Endodermal cell (in vitro differentiated cells): Measurements from ENCODE around the gene EIPR1. TPM values are rescaled to one million over a fixed set of nuclear protein-coding genes. Genes with fewer than 3 reads are reported as not detected.

ENCODE experiments used
- DNase-seq: peaks from one replicate; pipeline ENCODE4 v3.0.0-alpha.2; 2017
- H3K27ac ChIP-seq: 2 replicates; pipeline ENCODE4 v1.5.1; 2013; ENCODE audit warnings: mild to moderate bottlenecking, low read depth, low read length, moderate library complexity
- H3K27me3 ChIP-seq: 2 replicates; pipeline ENCODE4 v1.6.1; 2013; ENCODE audit warnings: mild to moderate bottlenecking, low read length, moderate library complexity; ENCODE audit not compliant: insufficient read depth, control insufficient read depth, poor library complexity, severe bottlenecking
- H3K36me3 ChIP-seq: 2 replicates; pipeline ENCODE4 v1.7.0; 2013; ENCODE audit warnings: mild to moderate bottlenecking, low read length, moderate library complexity; ENCODE audit not compliant: control insufficient read depth, insufficient read depth
- H3K4me1 ChIP-seq: one replicate; pipeline ENCODE4 v1.7.0; 2013; ENCODE audit warnings: low read length; ENCODE audit not compliant: control insufficient read depth, insufficient read depth
- H3K4me3 ChIP-seq: 2 replicates; pipeline ENCODE4 v1.5.1; 2013; ENCODE audit warnings: mild to moderate bottlenecking, low read length, moderate library complexity
- H3K9ac ChIP-seq: 2 replicates; pipeline ENCODE4 v1.6.1; 2013; ENCODE audit warnings: mild to moderate bottlenecking, low read length, moderate library complexity; ENCODE audit not compliant: poor library complexity, severe bottlenecking; ENCODE audit errors: extremely low read depth
- H3K9me3 ChIP-seq: 2 replicates; pipeline ENCODE4 v1.6.1; 2013; ENCODE audit warnings: mild to moderate bottlenecking, low read length, moderate library complexity; ENCODE audit not compliant: control insufficient read depth
- H3K27ac Mint-ChIP-seq: 2 replicates; pipeline ENCODE4 v1.8.0; 2020; ENCODE audit warnings: mixed read lengths
- H3K27me3 Mint-ChIP-seq: 2 replicates; pipeline ENCODE4 v1.8.0; 2021; ENCODE audit warnings: mild to moderate bottlenecking, mixed read lengths; ENCODE audit not compliant: insufficient read depth
- H3K36me3 Mint-ChIP-seq: 2 replicates; pipeline ENCODE4 v1.8.0; 2020; ENCODE audit warnings: low read depth, mixed read lengths
- H3K4me1 Mint-ChIP-seq: 2 replicates; pipeline ENCODE4 v1.8.0; 2020; ENCODE audit warnings: mixed read lengths
- H3K4me3 Mint-ChIP-seq: 2 replicates; pipeline ENCODE4 v1.8.0; 2020; ENCODE audit warnings: mild to moderate bottlenecking, moderate library complexity, mixed read lengths
- H3K9me3 Mint-ChIP-seq: 2 replicates; pipeline ENCODE4 v1.8.0; 2020; ENCODE audit warnings: mild to moderate bottlenecking, mixed read lengths
- WGBS, 2 experiments: methylation state at CpG; one replicate each; pipeline versions ENCODE4 v1.1.5 to v1.1.7; 2013; ENCODE audit warnings: missing lambda C conversion rate in 2 of 2, mixed read lengths in 1 of 2; ENCODE audit not compliant: insufficient coverage in 1 of 2, insufficient read length in 1 of 2; 5-methylcytosine and 5-hydroxymethylcytosine counted together
- total RNA-seq, 2 donors: library from RNA; stranded (reverse); fragmentation: NEBNext Ultra II Directional in 1 of 2; extraction: Animal tissue kit (Norgen Biotek cat#: 25700) in 1 of 2; gene quantifications; 2 replicates in 1 of 2; 3 replicates in 1 of 2; pipeline ENCODE4 v1.2.1, GENCODE V29; 2021
- TF ChIP-seq, protein P1 (sequence below): fragments of 200-600 bp; sonication (generic); conservative IDR thresholded peaks from 2 replicates; pipeline ENCODE4 v1.5.0; 2021; ENCODE audit warnings: antibody characterized with exemption, mild to moderate bottlenecking

EIPR1 gene
- total RNA-seq, 2 donors from 2014 or later, result 30.1 to 36.8 TPM

DNA sequence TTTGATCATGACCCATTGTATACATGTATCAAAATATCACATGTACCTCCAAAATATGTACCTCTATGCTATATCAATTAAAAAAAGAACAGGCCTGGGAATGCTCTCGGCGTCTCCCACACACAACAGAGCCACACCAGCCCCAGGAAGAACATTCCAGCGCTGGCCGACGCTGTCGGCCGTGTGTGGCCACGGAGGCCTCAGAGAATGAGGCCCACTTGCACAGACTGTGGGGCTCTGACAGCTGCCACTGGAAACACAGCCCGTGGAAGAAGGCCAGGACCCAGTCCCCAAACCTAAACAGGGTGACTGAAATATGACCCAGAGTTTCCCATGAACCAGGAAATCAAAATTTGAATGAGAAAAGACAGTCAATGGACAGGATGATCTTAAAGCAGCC is 69.7 kb downstream of the EIPR1 start:
- Mint-ChIP-seq H3K27me3 (no peaks in the 10 kb centered on the region), H3K4me1 (peaks cover 9% of the 10 kb centered on the region), H3K36me3 (peaks cover 10% of the 10 kb centered on the region), H3K4me3 (no peak overlapping the region), H3K27ac (no peak overlapping the region), H3K9me3 (no peaks in the 10 kb centered on the region)
- Histone ChIP-seq H3K27ac (no peak overlapping the region), H3K27me3 (no peaks in the 10 kb centered on the region), H3K4me3 (no peak overlapping the region), H3K36me3 (peaks cover 3% of the 10 kb centered on the region), H3K9me3 (no peaks in the 10 kb centered on the region), H3K4me1 (peaks cover 4% of the 10 kb centered on the region), H3K9ac (no peak overlapping the region)
- 70 to 90% methylated on average over 2 to 9 of the region's 9 CpGs for WGBS, 2 experiments
- TF ChIP-seq, protein P1, sequence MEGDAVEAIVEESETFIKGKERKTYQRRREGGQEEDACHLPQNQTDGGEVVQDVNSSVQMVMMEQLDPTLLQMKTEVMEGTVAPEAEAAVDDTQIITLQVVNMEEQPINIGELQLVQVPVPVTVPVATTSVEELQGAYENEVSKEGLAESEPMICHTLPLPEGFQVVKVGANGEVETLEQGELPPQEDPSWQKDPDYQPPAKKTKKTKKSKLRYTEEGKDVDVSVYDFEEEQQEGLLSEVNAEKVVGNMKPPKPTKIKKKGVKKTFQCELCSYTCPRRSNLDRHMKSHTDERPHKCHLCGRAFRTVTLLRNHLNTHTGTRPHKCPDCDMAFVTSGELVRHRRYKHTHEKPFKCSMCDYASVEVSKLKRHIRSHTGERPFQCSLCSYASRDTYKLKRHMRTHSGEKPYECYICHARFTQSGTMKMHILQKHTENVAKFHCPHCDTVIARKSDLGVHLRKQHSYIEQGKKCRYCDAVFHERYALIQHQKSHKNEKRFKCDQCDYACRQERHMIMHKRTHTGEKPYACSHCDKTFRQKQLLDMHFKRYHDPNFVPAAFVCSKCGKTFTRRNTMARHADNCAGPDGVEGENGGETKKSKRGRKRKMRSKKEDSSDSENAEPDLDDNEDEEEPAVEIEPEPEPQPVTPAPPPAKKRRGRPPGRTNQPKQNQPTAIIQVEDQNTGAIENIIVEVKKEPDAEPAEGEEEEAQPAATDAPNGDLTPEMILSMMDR, result no peak
- DNase-seq, result no peak

DNA sequence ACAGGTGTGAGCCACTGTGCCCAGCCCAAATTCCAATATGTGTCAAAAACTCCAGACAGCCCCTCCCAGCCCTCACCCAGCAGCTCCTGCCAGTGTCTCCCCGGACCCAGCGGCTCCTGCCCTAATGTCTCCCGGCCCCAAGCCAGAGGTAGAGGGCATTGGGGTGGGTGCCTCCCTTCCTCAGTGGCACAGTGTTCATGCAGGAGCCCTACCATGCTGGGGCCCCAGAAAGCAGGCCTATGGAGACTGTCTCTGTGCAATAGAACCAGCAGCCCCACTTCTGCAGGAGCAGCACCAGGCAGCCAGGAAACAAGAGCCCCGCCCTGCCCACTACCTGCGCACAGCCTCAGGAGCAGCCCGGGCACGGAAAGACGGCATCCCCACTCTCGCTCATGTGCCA is 70.4 kb downstream of the EIPR1 start:
- no peak overlapping the region for H3K27ac Mint-ChIP-seq
- TF ChIP-seq, protein P1, result no peak
- Histone ChIP-seq H3K9me3 (no peaks in the 10 kb centered on the region), H3K27ac (no peak overlapping the region), H3K4me3 (no peak overlapping the region), H3K4me1 (peaks cover 8% of the 10 kb centered on the region), H3K27me3 (no peaks in the 10 kb centered on the region), H3K36me3 (peaks cover 7% of the 10 kb centered on the region), H3K9ac (no peak overlapping the region)
- peaks cover 16% of the 10 kb centered on the region for H3K36me3 Mint-ChIP-seq
- H3K4me3 Mint-ChIP-seq, result no peak overlapping the region
- H3K9me3 Mint-ChIP-seq, result no peaks in the 10 kb centered on the region
- H3K27me3 Mint-ChIP-seq, result no peaks in the 10 kb centered on the region
- no peak for DNase-seq
- WGBS, 2 experiments, result 91 to 96% methylated on average over 7 to 9 of the region's 9 CpGs
- peaks cover 13% of the 10 kb centered on the region for H3K4me1 Mint-ChIP-seq

DNA sequence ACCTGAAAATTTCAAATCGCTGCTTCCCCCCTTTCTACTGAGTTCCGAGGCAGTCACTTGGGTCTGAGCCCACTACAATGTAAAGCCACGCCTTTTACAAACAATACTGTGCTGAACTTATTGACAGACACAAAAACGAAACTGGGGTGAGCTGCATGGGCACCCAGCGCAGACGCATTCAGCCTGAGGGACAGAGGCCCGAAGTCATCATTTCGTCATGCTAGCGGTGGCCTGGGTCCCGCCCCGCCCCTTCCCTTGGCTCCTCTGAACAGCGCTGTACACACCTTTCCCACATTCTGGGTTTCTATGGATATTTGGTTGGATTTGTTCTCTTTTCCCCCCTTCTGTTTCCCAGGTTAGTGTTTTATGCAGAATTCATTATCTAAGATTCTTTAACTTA is 71.7 kb downstream of the EIPR1 start:
- H3K4me1 Mint-ChIP-seq, result peaks cover 13% of the 10 kb centered on the region
- 90 to 95% methylated on average over 7 to 12 of the region's 12 CpGs for WGBS, 2 experiments
- Histone ChIP-seq H3K9me3 (no peaks in the 10 kb centered on the region), H3K4me3 (no peak overlapping the region), H3K9ac (no peak overlapping the region), H3K27me3 (no peaks in the 10 kb centered on the region), H3K27ac (no peak overlapping the region), H3K36me3 (peaks cover 5% of the 10 kb centered on the region), H3K4me1 (peaks cover 8% of the 10 kb centered on the region)
- H3K27ac Mint-ChIP-seq, result no peak overlapping the region
- no peaks in the 10 kb centered on the region for H3K27me3 Mint-ChIP-seq
- no peak for DNase-seq
- H3K4me3 Mint-ChIP-seq, result no peak overlapping the region
- H3K36me3 Mint-ChIP-seq, result peaks cover 22% of the 10 kb centered on the region
- TF ChIP-seq, protein P1, result no peak
- no peaks in the 10 kb centered on the region for H3K9me3 Mint-ChIP-seq
